Stimulated activated CD4-positive, alpha-beta T cell treated with anti-CD3 and anti-CD28 coated beads, Interleukin-1b, Interleukin-23, amount 100 ng/mL, for 48 hours (primary cell): ENCODE measurements around the gene RUNX1.

Source experiments
- DNase-seq: peaks from one replicate; pipeline ENCODE4 v3.0.0-alpha.2; 2020

RUNX1 gene

DNA sequence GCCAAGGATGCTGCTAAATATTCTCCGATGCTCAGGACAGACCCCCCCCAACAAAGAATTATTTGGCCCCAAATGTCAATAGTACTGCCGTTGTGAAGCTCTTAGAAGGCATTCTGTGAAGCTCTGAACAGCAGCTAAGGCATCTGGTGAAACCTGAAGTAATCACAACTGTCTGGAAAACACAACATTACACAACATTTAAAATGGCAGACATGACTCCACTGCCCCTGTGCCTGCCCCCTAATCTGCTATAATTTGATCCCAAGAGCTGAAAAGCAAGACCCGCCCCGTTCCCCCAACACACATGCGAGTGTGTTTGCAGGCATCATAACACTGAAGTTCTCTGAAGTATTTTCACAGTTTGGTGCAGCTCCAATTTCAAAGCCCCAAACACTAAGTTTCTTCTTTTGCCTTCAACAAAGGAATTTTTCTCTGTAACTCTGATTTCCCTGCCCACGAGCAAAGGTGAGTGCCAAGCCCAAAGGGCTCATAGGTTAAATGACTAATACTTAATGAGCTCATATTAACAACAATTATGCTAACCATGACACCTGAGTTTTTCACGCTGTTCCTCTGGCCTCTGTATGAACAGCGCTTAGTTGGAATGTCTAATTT, 251.1 kb downstream of the RUNX1 start:
- DNase-seq, result no peak

DNA sequence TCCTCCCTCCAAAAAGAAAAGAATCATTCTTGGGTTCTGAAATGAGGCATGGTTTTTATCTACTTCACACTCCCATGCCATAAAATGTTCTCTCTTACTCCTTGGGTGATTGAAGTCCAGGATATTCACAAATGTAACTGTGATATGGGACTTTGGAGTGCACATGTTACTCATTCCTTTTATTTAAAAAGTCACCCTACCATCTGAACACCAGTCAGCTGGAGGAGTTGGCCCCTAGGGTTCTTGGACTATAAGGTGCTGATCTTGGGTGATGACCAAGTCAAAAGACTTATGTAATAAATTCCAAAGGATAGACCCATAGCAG, 251.9 kb downstream of the RUNX1 start:
- no peak for DNase-seq

GRCh38 chr21:34796518-34797200, 252.4 kb downstream of the RUNX1 start:
- no peak for DNase-seq

GRCh38 chr21:34795548-34796180, 253.4 kb downstream of the RUNX1 start:
- no peak for DNase-seq

GRCh38 chr21:34795175-34795547, 253.9 kb downstream of the RUNX1 start:
- DNase-seq, result no peak

DNA sequence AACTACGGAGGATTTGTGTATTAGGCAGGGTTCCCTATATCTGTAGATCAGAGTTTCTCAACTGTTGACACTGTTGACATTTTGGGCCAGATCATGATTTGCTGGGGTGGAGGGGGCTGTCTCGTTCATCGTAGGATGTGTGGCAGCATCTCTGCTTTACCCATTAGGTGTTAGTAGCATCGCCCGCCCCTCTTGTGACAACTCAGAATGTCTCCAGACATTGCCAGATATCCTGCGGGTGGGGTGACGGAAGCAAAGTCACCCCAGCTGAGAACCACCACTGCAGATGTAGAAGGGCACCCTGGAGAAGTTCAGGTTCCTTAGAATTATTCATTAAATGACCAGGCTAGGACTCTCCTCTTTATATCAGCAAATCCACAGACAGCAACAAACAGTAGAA, 254.4 kb downstream of the RUNX1 start:
- DNase-seq, result no peak

DNA sequence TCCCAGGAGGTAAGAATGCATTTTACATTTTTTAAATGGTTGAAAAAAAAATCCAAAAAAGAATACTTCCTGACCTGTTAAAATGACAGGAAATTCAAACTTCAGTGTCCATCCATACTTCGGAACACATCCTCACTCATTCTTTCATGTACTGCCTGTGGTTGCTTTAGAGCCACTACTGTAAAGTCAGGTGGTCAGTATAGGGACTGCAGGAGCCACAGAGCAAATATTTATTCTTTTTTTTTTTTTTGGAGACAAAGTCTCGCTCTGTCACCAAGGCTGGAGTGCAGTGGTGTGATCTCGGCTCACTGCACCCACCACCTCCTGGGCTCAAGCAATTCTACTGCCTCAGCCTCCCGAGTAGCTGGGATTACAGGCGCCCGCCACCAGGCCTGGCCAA, 255.6 kb downstream of the RUNX1 start:
- DNase-seq, result no peak

DNA sequence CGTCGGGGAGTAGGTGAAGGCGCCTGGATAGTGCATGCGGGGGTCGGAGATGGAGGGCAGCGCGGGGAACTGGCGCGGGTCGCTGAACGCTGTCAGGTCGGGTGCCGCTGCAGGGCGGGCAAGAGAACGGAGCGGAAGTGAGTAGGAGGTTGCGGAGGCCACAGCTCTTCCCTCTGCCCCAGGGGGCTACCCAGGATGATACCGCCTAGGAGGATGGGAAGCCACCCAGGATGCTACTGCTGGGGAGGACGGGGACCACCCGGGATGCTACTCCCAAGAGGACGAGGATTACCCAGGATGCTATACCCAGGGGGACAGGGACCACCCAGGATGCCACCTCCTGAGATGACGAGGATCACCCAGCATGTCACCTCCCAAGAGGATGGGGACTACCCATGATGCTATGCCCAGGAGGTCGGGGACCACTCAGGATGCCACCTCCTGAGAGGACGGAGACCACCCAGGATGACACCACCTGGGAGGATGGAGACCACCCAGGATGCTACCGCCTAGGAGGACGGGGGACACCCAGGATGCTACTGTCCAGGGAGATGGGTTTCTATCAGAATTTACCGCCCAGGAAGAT, 256.5 kb downstream of the RUNX1 start:
- no peak for DNase-seq

DNA sequence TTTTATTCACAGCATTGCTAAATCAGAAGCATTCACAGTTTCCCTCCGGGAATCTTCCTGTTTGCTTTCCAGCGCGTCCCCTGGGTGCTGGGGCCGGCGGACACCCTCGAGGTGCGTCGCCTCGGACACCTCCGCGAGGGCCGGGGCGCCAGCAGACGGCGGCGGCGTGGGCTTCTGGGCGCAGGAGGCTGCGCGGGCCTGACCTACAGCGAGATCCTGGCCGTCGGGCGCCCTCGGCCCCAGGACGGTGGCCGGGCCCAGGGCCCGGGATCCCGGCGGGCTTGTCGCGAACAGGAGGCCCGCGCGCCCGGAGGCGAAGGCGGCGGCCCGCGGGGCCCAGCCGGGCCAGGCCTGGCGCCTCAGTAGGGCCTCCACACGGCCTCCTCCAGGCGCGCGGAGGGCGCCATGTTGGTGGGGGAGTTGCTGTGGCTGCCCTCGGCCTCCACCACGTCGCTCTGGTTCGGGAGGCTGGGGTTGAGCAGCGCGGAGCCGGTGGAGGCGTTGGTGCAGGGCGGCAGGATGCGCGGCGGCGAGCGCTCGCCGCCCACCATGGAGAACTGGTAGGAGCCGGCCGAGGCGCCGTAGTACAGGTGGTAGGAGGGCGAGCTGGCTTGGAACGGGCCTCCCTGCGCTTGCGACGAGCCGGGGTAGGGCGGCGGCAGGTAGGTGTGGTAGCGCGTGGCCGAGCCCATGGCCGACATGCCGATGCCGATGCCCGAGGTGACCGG, 257.2 kb downstream of the RUNX1 start:
- DNase-seq, result no peak

DNA sequence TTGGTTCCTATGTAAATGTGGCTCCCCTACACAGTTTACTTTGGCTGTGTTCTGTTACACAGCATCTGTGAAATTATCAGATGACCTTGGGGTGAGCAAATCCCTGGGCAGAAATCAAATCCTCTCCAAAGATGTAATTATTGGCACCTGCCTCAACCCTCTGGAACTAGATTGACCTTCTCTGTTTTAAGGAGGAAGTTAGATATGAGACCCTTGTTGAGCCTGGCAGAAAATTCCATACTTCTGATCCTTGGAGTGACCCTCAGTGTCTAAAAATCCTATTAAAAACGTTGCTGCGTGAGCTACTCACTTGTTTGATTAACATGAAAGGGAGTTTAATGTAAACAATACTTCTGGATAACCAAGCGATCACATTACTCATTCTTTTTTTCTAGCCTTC, 258.3 kb downstream of the RUNX1 start:
- DNase-seq, result no peak

GRCh38 chr21:34790341-34790740, 258.8 kb downstream of the RUNX1 start:
- no peak for DNase-seq

- DNase-seq, result no peak
Observed at GRCh38 chr21:34788879-34789278, 260.2 kb downstream of the RUNX1 start.

GRCh38 chr21:34783815-34784214, 265.3 kb downstream of the RUNX1 start:
- DNase-seq, result no peak

DNA sequence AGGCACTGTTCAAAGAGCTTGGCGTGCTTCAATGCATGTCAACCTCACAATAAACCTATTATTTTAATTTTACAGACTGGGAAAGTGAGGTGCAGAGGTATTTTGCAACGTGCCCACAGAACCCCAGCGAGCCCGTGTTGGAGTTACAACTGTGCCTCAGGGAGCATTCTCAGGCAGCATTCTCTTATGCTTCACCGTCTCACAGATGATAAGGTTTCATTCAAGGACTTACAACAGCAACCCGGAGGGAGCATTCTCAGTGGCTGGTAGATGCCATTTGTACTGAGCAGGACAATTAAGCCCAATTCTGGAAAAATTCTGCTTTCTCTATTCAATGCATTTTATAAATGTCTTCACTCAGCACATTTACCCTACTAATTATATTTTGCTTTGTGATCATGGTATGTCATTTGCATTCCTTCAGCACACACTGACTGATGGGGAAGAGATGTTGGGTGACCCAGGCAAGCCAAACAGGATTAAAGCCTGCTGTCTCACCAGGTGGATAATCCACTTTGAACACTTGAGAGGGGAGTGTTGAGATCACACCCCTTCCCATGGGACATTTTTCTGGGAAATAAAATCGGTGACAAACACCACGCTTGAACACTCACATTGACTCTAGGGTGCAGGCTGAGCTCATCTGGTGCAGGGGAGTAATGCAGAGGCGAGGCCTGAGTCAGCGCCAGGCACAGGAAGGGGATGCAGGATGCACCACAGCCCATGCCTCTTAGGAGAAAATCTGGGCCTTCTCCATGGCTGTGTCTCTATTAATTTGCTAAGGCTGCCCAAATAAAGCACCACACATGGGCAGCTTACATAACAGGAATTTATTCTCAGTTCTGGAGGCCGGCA, 266.4 kb downstream of the RUNX1 start:
- no peak for DNase-seq

DNA sequence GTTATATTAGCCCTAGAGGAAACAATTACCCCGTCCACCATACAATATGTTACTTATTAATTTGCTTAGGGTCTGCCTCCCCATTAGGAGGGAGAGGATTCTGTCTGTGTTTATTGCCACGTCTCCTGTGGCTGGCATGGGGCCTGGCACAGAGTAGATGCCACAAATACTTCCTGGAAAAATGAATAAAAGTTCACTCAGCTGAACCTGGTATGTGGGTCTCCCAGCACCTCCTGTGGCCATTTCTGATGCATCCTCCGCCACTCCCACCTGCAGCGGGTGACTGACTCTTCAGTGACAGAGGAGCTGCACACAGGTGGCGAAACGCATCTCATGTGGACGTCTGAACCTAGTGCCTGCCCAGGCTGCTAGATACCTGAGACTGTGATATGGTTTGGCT, 267.6 kb downstream of the RUNX1 start:
- no peak for DNase-seq

GRCh38 chr21:34779860-34780259, 269.2 kb downstream of the RUNX1 start:
- no peak for DNase-seq

DNA sequence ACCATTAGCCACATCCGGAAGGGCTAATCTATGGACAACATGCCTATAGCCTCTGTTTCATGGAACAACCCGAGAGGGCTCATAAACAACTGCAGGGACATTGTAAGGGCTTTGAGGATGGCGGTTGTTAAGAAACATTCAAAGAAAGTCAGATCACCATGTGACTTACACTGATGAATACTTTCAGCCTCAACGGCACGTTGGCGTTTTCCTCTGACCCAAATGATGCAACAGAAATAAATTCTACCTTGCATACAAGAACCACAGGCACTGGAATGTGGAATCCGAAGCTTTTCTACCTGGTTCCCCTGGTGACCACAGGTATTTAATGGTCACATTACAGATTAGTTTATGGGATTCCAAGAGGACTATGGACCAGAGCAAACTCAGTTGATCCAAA, 273.3 kb downstream of the RUNX1 start:
- no peak for DNase-seq

DNA sequence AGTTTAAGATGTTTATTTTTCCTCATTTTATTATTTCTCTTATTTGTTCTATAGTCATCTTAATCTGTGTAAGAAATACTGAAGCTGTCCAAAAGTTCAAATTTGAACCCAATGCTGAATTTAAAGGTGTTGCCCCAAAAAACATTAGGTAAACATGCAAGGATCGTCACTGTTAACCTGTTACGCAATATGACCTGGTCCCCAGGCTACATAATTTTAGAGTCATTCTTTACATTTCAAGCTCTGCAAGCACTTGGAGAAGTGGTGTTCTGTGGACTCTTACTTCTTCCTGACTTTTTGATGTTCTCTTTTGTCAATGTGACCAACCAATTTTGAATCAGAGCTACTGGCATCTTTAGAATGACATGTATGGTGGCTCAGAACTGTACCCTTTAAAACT, 274.4 kb downstream of the RUNX1 start:
- no peak for DNase-seq

- no peak for DNase-seq
Observed at GRCh38 chr21:34771512-34772028, 277.5 kb downstream of the RUNX1 start.

DNA sequence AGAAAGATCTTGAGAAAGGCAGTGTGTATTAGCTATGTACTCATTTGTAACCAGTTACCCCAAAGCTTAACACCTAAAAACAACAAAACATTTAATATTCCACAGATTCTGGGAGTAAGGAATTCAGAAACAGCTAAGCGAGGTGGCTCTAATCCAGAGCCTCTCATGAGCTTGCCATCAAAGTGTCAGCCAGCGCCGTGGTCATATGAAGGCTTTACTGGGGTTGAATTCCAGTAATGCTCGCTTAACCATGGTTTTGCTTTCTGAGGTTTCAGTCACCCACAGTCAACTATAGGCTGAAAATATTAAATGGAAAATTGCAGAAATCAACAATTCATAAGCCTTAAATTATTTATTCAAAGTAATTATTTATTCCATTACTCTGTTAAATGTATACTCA, 278.5 kb downstream of the RUNX1 start:
- DNase-seq, result no peak

DNA sequence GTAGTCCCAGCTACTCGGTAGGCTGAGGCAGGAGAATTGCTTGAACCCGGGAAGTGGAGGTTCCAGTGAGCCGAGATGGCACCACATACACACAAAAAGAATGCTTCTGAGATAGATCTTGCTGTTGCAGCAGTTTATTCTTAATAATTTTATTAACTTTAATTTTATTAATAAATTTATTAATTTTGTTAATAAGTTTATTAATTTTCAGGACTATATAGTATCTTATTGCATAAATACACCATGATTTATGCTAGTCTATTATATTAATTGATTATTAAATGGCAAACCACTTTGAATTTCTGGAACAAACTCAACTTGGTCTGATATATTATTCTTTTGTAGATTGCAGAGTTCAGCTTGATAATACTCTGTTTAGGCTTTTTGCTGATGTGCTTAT, 280.8 kb downstream of the RUNX1 start:
- no peak for DNase-seq

DNA sequence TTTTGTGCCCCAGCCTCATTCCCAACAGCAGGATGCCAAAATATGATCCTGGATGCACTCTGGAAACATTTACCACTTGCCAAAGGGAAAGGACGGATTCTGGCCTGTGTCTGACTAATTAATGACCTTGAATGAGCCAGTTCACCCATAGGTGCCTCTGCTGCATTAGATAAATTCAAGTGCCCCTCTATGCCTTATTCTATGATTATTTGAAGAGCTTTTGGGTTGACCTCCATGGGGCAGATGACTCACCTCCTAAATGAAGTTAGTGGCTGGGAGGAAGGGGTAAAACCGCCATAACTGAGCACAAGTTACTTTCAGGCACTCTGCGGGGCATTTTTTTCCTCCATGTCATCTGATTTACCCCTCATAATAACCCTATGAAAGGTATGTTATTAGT, 282.2 kb downstream of the RUNX1 start:
- DNase-seq, result no peak

DNA sequence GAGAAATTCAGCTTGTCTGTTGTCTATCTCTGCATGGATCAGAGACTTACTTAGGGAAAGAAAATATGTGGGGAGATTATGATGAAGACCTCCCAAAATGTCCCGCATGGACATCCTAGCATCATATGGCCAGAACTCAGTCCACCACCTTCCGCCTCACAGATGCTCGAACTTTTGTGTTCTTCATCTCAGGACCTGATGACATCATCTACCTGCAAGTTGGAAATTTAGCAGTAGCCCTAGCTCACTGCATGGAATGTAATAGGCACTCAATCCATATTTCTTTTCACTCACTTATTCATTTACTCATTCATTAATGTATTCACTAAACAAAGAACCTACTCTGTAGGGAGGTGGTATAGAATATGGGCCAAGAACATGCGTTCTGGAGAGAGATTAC, 283.5 kb downstream of the RUNX1 start:
- DNase-seq, result no peak
